Testis (tissue), 3 donors: ENCODE measurements around the gene BCL11B. TPM values are rescaled to one million over a fixed set of nuclear protein-coding genes. Genes with fewer than 3 reads are reported as not detected.

Experiments used
- DNase-seq: peaks from one replicate; pipeline ENCODE4 v3.0.0-alpha.2; 2019
- H3K27ac ChIP-seq, 2 donors: fragments of 200-600 bp; sonication (generic); one replicate each; pipeline ENCODE4 v1.5.1; 2019
- H3K27me3 ChIP-seq: fragments of 200-600 bp; sonication (generic); one replicate; pipeline ENCODE4 v1.5.1; 2019
- H3K36me3 ChIP-seq: fragments of 200-600 bp; sonication (generic); one replicate; pipeline ENCODE4 v1.5.1; 2017; ENCODE audit warnings: low read depth; ENCODE audit errors: missing control alignments
- H3K4me1 ChIP-seq: fragments of 200-600 bp; sonication (generic); one replicate; pipeline ENCODE4 v1.5.1; 2019
- H3K4me3 ChIP-seq, 2 donors: fragments of 200-600 bp; sonication (generic); one replicate each; pipeline ENCODE4 v1.5.1; 2017 to 2019
- H3K9me3 ChIP-seq: fragments of 200-600 bp; sonication (generic); one replicate; pipeline ENCODE4 v1.5.1; 2017
- POLR2A ChIP-seq: fragments of 450-650 bp; IDR thresholded peaks from one replicate; pipeline ENCODE4 v1.6.1; 2017; ENCODE audit warnings: antibody characterized with exemption, mild to moderate bottlenecking, moderate library complexity
- WGBS, 2 donors: methylation state at CpG; one replicate each; pipeline ENCODE4 v1.1.5; 2018; 5-methylcytosine and 5-hydroxymethylcytosine counted together
- intact Hi-C: fragments of 100-400 bp; cut with DNase I; formaldehyde crosslinking; loops from one replicate; pipeline ENCODE4 v1.15.1; 2023; ENCODE audit warnings: low total_unique reads
- polyA plus RNA-seq: library from polyadenylated mRNA; stranded (reverse); fragments of 350-450 nt; fragmentation: Illumina TruSeq; extraction: RNeasy Lipid Tissue Mini Kit (QIAGEN cat#74804); gene quantifications from one replicate; pipeline ENCODE4 v1.2.3, GENCODE V29; 2014; ENCODE audit warnings: low read depth, low replicate concordance; ENCODE audit not compliant: insufficient read depth
- total RNA-seq, 2 donors: library from RNA; depleted of rRNA; stranded (reverse); fragments of >200 nt; gene quantifications; one replicate each; pipeline ENCODE4 v1.2.3, GENCODE V29; 2016
- TF ChIP-seq, protein P1 (sequence below), 3 experiments: fragments of 450-650 bp in 2 of 3; fragments of 200-600 bp in 1 of 3; sonication (generic) in 1 of 3; IDR thresholded peaks; one replicate each; pipeline ENCODE4 v1.5.1; 2016 to 2019; ENCODE audit warnings: antibody characterized with exemption in 3 of 3, mild to moderate bottlenecking in 2 of 3, moderate library complexity in 1 of 3

Gene BCL11B
- total and polyA plus RNA-seq, 3 donors from 2014 or later: 0.96 to 4.7 (median 4.4) TPM

DNA sequence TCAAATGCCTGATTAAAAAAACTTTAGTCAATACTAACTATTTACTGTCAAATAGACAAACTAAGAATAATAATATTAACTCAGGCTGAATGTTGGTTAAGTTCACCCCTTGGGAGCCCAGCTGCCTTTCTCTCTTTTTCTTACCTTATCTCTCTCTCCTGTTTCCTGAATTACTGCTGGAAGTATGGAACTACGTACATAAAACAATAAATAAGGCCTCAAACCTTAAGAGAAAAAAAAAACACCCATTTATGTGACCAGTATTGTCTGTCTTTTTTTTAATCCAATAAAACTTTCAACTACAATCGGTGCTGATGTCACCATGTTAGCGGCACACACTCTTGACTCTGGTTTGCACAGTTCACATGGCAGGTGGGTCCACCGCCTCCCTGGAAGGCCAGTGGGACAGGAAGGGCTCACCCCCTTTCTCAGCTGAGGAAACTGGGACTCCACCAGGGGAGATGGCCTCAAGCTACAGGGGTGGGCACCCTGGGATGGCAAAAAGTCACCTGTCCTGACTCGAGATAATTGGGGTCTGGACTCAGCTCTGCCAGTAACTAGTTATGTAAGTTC is 21.3 kb downstream of the BCL11B start:
- H3K27me3 ChIP-seq: no peaks in the 10 kb centered on the region

DNA sequence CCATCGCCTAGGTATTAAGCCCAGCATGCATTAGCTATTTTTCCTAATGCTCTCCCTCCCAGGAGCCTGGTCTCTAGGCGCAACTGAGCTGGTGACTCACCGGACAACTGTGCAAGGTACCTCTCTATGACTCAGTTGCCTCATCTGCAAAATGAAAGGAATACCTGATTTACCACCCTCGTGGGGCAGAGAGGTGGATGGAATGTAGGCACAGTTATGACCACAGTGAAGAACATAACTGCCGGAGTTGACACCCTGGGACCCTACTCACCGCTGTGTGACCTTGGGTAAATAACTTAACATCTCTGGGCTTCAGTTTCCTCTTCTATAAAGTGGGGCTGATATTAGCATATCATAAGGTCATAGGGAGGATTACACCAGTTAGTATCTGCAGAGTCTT is 22.6 kb downstream of the BCL11B start:
- Histone ChIP-seq H3K9me3 (no peaks in the 10 kb centered on the region), H3K36me3 (no peaks in the 10 kb centered on the region), H3K4me1 (no peaks in the 10 kb centered on the region), H3K27me3 (no peaks in the 10 kb centered on the region), H3K27ac (no peak overlapping the region), H3K4me3 (no peak overlapping the region)
- 92 to 96% methylated on average over 5 to 6 of the region's 6 CpGs for WGBS, 2 donors
- no peak for TF ChIP-seq POLR2A
- TF ChIP-seq, protein P1, sequence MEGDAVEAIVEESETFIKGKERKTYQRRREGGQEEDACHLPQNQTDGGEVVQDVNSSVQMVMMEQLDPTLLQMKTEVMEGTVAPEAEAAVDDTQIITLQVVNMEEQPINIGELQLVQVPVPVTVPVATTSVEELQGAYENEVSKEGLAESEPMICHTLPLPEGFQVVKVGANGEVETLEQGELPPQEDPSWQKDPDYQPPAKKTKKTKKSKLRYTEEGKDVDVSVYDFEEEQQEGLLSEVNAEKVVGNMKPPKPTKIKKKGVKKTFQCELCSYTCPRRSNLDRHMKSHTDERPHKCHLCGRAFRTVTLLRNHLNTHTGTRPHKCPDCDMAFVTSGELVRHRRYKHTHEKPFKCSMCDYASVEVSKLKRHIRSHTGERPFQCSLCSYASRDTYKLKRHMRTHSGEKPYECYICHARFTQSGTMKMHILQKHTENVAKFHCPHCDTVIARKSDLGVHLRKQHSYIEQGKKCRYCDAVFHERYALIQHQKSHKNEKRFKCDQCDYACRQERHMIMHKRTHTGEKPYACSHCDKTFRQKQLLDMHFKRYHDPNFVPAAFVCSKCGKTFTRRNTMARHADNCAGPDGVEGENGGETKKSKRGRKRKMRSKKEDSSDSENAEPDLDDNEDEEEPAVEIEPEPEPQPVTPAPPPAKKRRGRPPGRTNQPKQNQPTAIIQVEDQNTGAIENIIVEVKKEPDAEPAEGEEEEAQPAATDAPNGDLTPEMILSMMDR (IDR thresholded peaks at IDR 0.05): no peak
- intact Hi-C loops: no loop called here
- no peak for DNase-seq

More for the DNA sequence above, 21.3 kb downstream of the BCL11B start:
- Histone ChIP-seq H3K36me3 (no peaks in the 10 kb centered on the region), H3K4me3 (no peak overlapping the region), H3K27ac (no peak overlapping the region), H3K4me1 (no peaks in the 10 kb centered on the region), H3K9me3 (no peaks in the 10 kb centered on the region)
- 86 to 93% methylated on average over 5 of the region's 5 CpGs for WGBS, 2 donors
- TF ChIP-seq, protein P1 (IDR thresholded peaks at IDR 0.05): no peak
- no peak for TF ChIP-seq POLR2A
- intact Hi-C loops: no loop called here
- DNase-seq: no peak

DNA sequence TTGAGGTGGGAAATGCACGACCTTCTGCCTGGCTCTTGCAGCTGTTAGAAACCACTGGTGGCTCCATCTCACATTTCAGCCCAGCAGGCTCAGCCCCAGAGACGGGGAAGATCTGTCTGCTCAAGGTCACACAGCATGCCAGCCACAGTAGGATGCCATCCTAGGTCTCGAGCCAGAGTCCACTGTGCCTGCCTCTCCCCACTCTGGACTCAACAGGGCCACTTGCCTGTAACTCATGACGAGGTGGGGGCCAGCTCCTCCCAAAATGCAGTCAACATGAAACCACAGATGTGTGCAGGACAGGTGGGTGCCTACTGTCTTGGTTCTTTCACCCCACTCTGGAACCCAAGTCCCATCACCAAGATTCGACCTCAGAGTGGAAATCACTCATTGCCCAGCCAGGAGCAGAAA is 23.2 kb downstream of the BCL11B start:
- Histone ChIP-seq H3K27me3 (no peaks in the 10 kb centered on the region), H3K4me3 (no peak overlapping the region), H3K9me3 (no peaks in the 10 kb centered on the region), H3K36me3 (no peaks in the 10 kb centered on the region), H3K27ac (no peak overlapping the region), H3K4me1 (no peaks in the 10 kb centered on the region)
- DNase-seq: no peak
- TF ChIP-seq, protein P1 (IDR thresholded peaks at IDR 0.05): no peak
- no peak for TF ChIP-seq POLR2A
- 57 to 72% methylated on average over 4 to 5 of the region's 5 CpGs for WGBS, 2 donors
- intact Hi-C loops: no loop called here

DNA sequence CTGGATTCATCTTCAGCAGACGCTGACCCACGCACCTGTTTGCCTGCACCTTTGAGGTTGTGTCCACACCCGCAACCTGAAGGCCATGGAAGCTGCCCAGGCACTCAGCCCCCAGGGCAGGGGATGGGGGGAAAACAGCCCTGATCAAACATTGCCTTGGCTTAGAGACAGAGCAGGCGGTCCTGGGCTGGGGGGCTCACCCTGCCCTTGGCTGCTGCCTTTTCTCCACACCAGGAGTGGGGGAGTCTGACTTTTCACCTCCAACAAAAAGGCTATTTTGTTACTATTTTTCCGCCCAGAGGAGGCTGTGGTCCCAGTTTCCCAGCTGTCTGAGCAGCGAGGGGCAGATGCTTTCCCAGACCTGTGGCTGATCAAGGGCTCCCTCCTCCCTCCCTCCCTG is 24.2 kb downstream of the BCL11B start:
- H3K4me3 ChIP-seq: no peak overlapping the region
- no peaks in the 10 kb centered on the region for H3K36me3 ChIP-seq
- no peak overlapping the region for H3K27ac ChIP-seq
- no peak for DNase-seq
- H3K4me1 ChIP-seq: no peaks in the 10 kb centered on the region
- WGBS, 2 donors: 64 to 71% methylated on average over 5 to 6 of the region's 6 CpGs
- intact Hi-C loops: no loop called here
- no peaks in the 10 kb centered on the region for H3K27me3 ChIP-seq
- no peaks in the 10 kb centered on the region for H3K9me3 ChIP-seq
- TF ChIP-seq POLR2A: no peak
- TF ChIP-seq, protein P1 (IDR thresholded peaks at IDR 0.05): no peak

DNA sequence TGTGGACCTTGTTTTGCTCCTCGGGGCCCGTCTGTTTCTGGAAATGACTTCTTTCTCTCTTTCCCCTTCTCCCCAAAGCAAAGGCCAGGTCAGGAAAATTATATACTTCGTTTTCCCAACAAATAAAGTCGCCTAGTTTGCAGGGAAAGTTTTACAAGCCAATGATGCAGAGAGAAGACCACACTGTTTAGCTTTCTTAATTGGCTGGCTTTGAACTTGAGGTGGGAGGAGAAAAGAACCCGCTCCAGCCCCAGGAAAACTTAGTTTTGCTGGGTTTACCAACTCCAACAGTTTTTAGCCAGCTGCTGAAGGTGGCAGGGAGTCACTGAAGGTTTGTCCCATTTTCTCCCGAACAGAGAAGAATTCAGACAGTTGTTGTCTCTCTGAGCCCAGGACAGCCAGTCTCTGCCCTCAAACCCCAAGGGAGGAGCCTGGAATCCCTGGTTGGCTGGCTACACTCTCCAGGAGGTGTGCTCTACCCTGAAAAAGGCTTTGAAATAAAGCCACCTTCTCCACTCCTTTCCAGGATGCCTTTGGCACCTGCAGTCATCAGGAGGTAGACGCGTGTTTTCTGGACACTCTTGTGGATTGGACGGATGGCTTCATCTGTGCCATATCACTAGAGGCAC is 24.8 kb downstream of the BCL11B start:
- intact Hi-C loops: no loop called here
- no peak overlapping the region for H3K27ac ChIP-seq
- 34 to 37% methylated on average over 7 to 9 of the region's 9 CpGs for WGBS, 2 donors

More for the DNA sequence above, 24.8 kb downstream of the BCL11B start:
- H3K9me3 ChIP-seq: no peaks in the 10 kb centered on the region
- no peaks in the 10 kb centered on the region for H3K36me3 ChIP-seq
- H3K4me1 ChIP-seq: no peaks in the 10 kb centered on the region
- no peak for DNase-seq
- H3K27me3 ChIP-seq: no peaks in the 10 kb centered on the region
- TF ChIP-seq, protein P1 (IDR thresholded peaks at IDR 0.05): no peak
- TF ChIP-seq POLR2A: no peak
- peak overlapping the region in 1 of 2 donors; percentile 53 for H3K4me3 ChIP-seq
